Ecto neural progenitor cell (in vitro differentiated cells): ENCODE results near the gene NCLN.
"Not testable (repeated sequence)": the region's sequence is repeated elsewhere in the genome, so short reads cannot be mapped to it uniquely, and the experiment has no call there.

ENCODE experiments used
- DNase-seq: peaks from one replicate; pipeline ENCODE4 v3.0.0-alpha.2; 2018; ENCODE audit warnings: low spot score

NCLN gene

GRCh38 chr19:3183721-3184641 lies 1.7 kb upstream of the NCLN start:
- no peak for DNase-seq

GRCh38 chr19:3184847-3185460 lies 776 bp upstream of the NCLN start:
- no peak for DNase-seq

DNA sequence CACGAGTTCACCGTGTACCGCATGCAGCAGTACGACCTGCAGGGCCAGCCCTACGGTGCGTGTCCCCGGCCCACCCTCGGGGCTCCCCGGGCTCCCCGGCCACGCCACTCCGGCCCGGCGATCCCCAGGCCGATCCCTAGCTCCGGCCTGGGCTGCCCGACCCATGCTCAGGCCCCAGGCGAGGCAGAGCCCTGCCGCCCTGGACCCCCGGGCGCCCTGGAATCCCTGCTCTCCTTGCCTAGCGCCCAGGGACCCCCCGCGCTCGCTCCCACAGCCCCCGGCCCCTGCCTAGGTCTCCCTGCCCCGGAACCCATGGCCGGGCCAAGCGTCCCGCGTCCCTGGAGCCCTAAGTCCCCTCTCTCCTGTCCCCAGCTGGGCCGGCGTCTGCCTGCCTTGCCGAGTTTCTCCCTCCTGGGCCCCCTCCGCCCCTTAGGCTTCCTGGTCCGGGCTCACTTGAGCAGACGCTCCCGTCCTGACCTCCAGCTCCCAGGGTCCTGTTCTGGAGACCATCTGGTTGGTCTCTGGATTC lies 494 bp downstream of the NCLN start:
- no peak for DNase-seq

GRCh38 chr19:3186891-3187661 lies 1.3 kb downstream of the NCLN start:
- DNase-seq = no peak

DNA sequence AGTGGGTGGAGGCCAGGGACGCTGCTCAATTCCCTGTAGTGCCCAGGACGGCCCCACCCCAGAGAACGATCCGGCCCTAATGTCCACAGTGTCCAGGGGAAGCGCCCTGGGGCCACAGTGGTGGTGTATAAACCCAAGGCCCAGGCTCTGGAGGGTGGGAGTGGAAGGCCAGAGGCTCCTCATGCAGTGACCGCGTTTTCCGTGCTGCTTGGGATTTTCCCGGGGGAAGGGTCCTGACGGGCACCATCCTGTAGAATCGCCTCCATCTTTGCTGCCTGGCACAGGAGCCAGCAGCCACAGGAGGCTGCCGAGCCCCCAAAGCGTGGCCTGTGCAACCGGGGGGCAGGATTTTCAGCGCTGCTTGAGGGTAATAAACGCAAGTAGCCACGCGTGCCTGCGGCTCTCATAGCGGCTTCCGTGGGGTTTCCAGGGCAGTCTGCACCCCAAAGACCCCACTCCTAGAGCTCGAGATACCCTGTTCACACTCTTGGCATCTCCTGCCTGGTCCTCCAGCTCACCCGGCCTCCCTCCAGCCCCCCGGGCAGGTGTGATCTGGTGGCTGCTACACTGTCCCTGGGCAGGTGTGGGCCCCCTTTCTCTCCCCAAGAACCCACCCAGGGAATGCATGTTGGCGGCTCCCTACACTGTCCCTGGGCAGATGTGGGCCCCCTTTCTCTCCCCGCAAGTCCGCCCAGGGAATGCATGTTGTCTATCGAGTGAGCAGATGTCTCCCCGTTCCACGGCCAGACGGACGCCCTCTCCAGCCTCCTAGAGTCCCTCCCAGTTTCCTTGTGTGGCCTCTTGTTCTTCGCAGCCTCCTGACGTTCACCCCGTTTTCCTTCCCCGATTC lies 2.2 kb downstream of the NCLN start:
- no peak for DNase-seq

- no peak for DNase-seq
Measured at GRCh38 chr19:3188627-3189596, 3.2 kb downstream of the NCLN start.

DNA sequence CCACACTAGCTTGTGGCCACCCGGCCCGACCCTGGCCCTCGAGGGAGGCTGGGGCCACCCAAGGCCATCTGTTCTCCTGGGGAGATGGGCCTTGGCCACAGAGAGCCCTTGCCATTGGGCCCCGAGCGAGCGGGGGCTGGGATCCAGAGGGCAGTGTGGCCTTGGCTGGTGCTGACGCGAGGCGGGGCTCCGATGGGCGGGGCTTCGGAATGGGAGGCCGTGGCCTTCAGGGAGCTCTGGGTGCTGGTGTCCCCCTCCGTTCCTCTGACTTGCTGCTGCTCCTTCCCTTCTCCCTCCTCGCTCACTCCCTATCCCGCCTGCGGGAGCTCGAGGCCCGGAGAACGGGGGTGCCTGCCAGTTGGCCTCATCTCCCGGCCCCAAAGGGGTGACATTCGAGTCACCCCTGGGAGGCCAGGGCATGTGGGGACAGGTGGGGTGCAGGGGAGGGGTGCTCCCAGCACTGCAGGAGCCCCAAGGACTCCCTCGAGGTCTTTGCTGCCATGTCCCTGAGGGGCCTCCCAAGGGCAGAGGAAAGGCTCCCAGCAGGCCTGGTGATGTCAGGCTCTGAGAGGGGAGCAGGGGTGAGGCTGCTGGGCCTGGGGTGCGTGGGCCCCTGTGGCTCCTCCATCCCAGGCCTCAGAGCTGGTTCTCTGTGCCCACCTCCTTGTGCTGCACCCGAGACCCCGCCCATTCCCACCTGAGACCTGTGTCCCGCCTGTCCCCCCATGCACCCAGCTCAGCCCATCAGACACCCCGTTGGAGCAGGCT lies 4.2 kb downstream of the NCLN start:
- no peak for DNase-seq

DNA sequence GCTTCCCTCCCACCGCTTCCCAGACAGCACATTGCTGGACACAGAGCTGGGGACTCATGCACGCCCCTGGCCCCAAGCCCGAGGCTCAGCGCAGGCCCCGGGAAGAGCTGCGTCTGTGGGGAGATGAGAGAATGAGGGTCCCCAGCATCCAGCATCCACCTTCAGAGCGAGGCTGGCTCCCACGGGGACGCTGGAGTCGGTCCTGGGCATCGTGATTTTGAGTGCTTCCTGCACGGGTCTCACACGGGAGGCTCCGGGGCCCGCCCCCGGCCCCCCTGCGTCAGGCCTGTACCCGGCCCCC lies 4.7 kb downstream of the NCLN start:
- DNase-seq = no peak

DNA sequence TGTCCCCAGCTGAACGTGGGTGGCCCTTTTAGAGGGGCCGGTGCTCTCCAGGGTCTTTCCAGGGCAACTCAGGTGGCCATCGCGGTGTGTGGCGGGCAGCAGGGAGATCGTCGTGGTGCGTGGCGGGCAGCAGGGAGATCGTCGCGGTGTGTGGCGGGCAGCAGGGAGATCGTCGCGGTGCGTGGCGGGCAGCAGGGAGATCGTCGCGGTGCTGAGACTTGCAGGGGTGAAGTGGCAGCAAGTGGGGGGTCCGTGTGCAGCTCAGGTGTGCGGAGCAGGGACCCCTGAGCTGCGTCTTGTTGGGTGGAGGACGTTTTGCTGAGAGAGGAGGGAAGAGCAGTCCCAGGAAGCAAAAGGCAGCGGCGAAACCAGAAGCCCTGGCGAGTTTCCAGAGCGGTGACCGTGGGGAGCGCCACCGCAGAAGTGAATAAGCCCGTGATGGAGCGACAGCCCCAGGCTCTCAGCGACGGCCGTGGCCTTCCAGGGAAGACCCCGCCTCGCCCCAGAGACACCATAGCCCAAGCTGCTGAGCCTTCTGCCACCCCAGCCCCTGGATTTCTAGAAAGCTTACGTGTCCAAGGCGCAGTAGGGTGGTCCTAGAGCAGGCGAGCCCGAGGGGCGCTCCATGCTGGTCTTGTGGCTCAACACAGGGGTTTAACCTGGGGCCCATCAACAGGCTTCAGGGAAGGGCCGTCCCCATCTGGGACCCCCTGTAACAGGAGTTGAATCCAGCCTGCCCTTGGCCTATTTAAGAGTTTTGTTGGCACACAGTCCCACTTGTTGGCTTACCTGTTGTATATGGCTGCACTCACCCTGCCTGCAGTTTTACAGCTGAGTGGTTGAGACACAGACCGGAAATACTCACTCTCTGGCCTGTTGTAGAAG lies 5.4 kb downstream of the NCLN start:
- DNase-seq = no peak

DNA sequence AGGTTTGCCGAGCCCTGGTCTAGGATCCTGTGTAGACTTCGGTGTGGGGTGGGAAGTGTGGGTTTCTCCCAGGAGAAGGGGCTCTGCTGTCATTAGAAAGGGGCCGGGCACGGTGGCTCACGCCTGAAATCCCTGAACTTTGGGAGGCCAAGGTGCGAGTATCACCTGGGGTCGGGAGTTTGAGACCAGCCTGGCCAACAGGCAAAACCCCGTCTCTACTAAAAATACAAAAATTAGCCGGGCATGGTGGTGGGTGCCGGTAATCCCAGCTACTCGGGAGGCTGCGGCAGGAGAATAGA lies 6.0 kb downstream of the NCLN start:
- DNase-seq = not testable (repeated sequence)

DNA sequence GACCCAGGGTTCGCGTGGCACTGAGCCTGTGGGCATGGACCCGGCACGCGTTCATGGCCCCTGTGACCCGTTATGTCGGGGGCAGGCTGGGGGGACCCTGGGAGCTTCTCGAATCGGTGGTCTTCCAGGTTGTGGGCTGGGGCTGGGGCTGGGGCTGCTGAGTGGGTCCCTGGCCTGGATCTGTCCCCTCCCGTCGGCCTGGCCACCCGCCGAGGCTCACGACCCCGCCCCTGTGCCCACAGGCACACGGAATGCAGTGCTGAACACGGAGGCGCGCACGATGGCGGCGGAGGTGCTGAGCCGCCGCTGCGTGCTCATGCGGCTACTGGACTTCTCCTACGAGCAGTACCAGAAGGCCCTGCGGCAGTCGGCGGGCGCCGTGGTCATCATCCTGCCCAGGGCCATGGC lies 6.5 kb downstream of the NCLN start:
- DNase-seq = no peak

- DNase-seq = no peak
Measured at GRCh38 chr19:3192684-3193083, 7.0 kb downstream of the NCLN start.

DNA sequence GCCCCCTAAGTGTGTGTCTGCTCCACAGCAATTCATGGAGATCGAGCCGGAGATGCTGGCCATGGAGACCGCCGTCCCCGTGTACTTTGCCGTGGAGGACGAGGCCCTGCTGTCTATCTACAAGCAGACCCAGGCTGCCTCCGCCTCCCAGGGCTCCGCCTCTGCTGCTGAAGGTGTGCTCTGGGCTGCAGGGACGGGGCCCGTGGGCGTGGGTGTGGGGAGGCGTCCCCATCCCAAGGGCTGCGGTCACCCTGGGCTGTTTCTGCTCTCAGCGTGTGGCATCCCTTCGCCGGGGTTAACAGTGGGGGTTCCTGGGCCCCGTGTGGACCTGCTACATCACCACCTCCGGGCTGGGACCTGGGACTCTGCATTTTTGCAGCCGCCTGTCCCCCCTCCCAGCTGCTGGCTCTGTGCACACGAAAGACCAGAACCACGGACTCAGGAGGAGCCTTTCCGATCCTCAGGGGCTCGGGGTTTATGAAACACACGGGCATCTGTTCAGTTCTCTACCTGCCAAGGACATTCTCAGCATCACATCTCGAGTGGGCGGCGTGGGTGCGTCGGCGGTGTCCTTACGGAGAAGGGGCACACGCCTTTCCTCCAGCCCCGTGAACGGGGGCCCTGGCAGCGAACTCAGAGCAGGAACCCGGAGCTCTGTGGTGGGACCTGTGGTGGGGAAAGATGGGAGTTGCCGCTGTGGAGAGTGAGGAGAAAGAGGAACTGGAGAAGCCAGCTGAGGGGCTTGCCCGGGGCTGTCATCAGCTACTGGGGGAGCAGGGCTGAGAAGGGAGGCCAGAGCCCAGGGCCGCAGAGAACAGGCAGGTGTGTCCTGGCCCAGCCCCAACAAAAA lies 7.8 kb downstream of the NCLN start:
- DNase-seq = no peak

DNA sequence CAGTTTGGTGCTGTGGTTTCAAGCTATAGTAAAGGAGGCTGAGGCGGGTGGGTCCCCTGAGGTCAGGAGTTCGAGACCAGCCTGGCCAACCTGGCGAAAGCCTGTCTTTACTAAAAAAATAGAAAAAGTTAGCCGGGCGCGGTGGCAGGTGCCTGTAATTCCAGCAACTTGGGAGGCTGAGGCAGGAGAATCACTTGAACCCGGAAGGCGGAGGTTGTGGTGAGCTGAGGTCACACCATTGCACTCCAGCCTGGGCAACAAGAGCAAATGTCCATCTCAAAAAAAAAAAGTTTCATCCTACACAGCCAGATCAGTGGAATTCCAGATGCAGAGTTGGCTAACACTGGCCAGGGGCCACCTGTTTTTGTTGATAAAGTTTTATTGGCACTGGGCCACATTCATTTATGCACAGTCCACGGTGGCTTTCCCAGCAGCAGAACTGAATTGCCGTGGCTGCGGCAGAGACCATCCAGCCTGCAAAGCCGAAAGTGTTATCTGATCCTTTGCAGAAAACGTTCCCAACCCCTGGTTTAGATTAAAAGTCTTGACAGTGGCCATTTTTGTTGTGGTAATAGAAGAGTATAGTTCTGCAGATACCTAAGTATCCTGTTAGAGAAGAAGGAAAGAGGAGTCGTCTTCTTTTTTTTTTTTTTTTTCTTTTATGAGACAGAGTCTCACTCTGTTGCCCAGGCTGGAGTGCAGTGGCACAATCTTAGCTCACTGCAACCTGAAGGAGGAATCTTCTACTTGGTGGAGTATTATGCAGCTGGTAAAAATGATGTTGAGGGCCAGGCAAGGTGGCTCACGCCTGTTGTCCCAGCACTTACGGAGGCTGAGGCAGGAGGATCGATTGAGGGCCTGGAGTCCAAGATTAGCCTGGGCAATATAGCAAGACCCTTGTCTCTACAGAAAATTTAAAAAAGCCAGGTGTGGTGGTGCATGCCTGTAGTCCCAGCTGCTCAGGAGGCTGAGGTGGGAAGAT lies 8.7 kb downstream of the NCLN start:
- no peak for DNase-seq

DNA sequence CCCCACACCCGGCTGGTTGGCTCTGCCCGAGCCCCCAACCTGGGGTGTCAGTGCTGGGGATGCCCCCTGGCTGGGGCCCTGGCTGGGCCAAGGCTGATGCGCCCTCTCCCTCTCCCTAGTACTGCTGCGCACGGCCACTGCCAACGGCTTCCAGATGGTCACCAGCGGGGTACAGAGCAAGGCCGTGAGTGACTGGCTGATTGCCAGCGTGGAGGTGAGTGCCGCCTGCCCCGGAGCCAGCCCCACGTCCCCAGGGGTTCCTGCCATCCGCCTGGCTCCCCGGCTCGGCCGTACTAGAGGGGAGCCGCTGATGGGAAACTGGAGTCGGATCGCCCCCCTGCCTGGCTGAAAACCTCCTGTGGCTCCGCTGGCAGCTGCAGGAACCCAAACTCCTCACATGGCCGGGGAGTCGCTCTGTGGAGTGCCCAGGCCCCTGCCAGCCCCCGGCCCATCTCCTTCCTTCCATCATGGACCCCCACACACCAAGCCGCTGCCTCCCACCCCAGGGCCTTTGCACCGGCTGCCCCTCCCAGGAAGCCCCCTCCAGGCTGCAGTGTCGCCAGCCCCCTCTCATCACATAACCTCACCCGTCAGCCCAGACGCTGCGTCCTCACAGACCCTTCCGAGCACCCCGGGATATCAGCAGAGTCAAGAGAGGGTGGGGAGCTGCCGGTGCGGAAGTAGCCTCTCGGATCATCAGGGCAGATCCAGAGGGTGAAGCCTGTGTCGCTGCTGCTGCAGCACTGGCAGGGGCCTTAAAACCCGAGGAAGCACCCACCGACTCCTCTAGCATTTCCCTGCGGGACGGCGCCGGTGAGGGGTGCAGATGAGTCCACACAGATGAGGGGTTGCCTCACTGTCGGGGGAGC lies 10.6 kb downstream of the NCLN start:
- DNase-seq = no peak

- DNase-seq = no peak
Measured at GRCh38 chr19:3196933-3197205, 11.1 kb downstream of the NCLN start.
